Gastrocnemius medialis (tissue), 4 donors: Measurements from ENCODE around the gene RNU5B-1.

ENCODE experiments used
- CTCF ChIP-seq, 5 experiments: fragments of 450-650 bp in 3 of 5; fragments of 200-600 bp in 2 of 5; sonication (generic) in 2 of 5; IDR thresholded peaks in 4 of 5; conservative IDR thresholded peaks in 1 of 5; 1 replicate in 4 of 5; 2 replicates in 1 of 5; pipeline ENCODE4 v1.5.1; 2016 to 2019; ENCODE audit warnings: antibody characterized with exemption in 5 of 5, mild to moderate bottlenecking in 3 of 5, moderate library complexity in 3 of 5
- POLR2A ChIP-seq, 2 donors: fragments of 450-650 bp; IDR thresholded peaks; one replicate each; pipeline ENCODE4 v1.6.1; 2017; ENCODE audit warnings: antibody characterized with exemption in 2 of 2, mild to moderate bottlenecking in 2 of 2, moderate library complexity in 2 of 2

- TF ChIP-seq POLR2A (IDR thresholded peaks at IDR 0.05) (no peak), CTCF (IDR thresholded peaks at IDR 0.05 in 4 of 5, conservative IDR thresholded peaks at IDR 0.05 in 1 of 5) (no peak)
Measured at GRCh38 chr15:65331811-65332210, 27.3 kb downstream of the RNU5B-1 start.
